Superior temporal gyrus (tissue), 1 donor: ENCODE results near the gene FLII.
"Not testable (repeated sequence)": the region's sequence is repeated elsewhere in the genome, so short reads cannot be mapped to it uniquely, and the experiment has no call there.

ENCODE experiments used
- DNase-seq: peaks from one replicate; pipeline ENCODE4 v3.0.0-alpha.2; 2016; ENCODE audit errors: extremely low spot score

Gene FLII

GRCh38 chr17:18258356-18259038 is at the start of gene FLII:
TSS of gene FLII (minus strand) at chr17:18258738. CDS start at chr17:18258690, 48 bp downstream.
- peak; percentile 72 for DNase-seq

GRCh38 chr17:18303206-18303605 is 44.7 kb upstream of the FLII start:
- DNase-seq = not testable (repeated sequence)

- no peak for DNase-seq
These were observed 42.4 kb upstream of the FLII start for GRCh38 chr17:18300725-18301480.

- DNase-seq = not testable (repeated sequence)
These were observed 39.5 kb upstream of the FLII start for GRCh38 chr17:18298061-18298460.

- no peak for DNase-seq
These were observed 33.4 kb upstream of the FLII start for GRCh38 chr17:18291718-18292540.

- no peak for DNase-seq
These were observed 26.8 kb upstream of the FLII start for GRCh38 chr17:18285296-18285695.

- DNase-seq = no peak
These were observed 23.2 kb upstream of the FLII start for GRCh38 chr17:18281788-18282187.

- no peak for DNase-seq
These were observed 22.3 kb upstream of the FLII start for GRCh38 chr17:18280766-18281371.

GRCh38 chr17:18280249-18280648 is 21.7 kb upstream of the FLII start:
- no peak for DNase-seq

GRCh38 chr17:18278867-18279266 is 20.3 kb upstream of the FLII start:
- no peak for DNase-seq

GRCh38 chr17:18277076-18277475 is 18.5 kb upstream of the FLII start:
- no peak for DNase-seq

GRCh38 chr17:18270046-18270931 is 11.8 kb upstream of the FLII start:
- no peak for DNase-seq

GRCh38 chr17:18267927-18268711 is 9.6 kb upstream of the FLII start:
- DNase-seq = no peak

- DNase-seq = no peak
These were observed 8.8 kb upstream of the FLII start for GRCh38 chr17:18267366-18267765.

- no peak for DNase-seq
These were observed 5.5 kb upstream of the FLII start for GRCh38 chr17:18263885-18264682.

- DNase-seq = no peak
These were observed 4.1 kb upstream of the FLII start for GRCh38 chr17:18262641-18263040.

- no peak for DNase-seq
These were observed 3.6 kb upstream of the FLII start for GRCh38 chr17:18262111-18262510.

- DNase-seq = no peak
These were observed 3.1 kb upstream of the FLII start for GRCh38 chr17:18261659-18262058.

- no peak for DNase-seq
These were observed 2.6 kb upstream of the FLII start for GRCh38 chr17:18261146-18261515.
